Upper lobe of left lung (tissue), 6 donors: ENCODE measurements around the gene KDM1A. TPM values are rescaled to one million over a fixed set of nuclear protein-coding genes. Genes with fewer than 3 reads are reported as not detected.

ENCODE experiments used
- ATAC-seq, 2 donors: fragments of 200-7000 bp; cut with Tn5 transposase; one replicate each; pipeline ENCODE4 v1.9.1; 2022; ENCODE audit warnings: mild to moderate bottlenecking in 2 of 2, moderate library complexity in 2 of 2; ENCODE audit not compliant: low FRiP score in 2 of 2
- DNase-seq, 2 donors: peaks; one replicate each; pipeline ENCODE4 v3.0.0-alpha.2; 2019 to 2020
- H3K27ac ChIP-seq, 4 donors: fragments of 200-600 bp; sonication (generic); one replicate each; pipeline ENCODE4 v1.5.1; 2016 to 2019
- H3K27me3 ChIP-seq, 4 donors: fragments of 200-600 bp; sonication (generic); one replicate each; pipeline ENCODE4 v1.5.1; 2017 to 2019
- H3K36me3 ChIP-seq, 4 donors: fragments of 200-600 bp; sonication (generic); one replicate each; pipeline ENCODE4 v1.5.1; 2016 to 2019
- H3K4me1 ChIP-seq, 4 donors: fragments of 200-600 bp; sonication (generic); one replicate each; pipeline ENCODE4 v1.5.1; 2018 to 2019
- H3K4me3 ChIP-seq, 4 donors: fragments of 200-600 bp; sonication (generic); one replicate each; pipeline ENCODE4 v1.5.1; 2017 to 2019; ENCODE audit warnings: mild to moderate bottlenecking in 2 of 4, moderate library complexity in 1 of 4
- H3K9me3 ChIP-seq, 4 donors: fragments of 200-600 bp; sonication (generic); one replicate each; pipeline ENCODE4 v1.5.1; 2018 to 2019
- EP300 ChIP-seq, 4 donors: sonication (generic); formaldehyde crosslinking; IDR thresholded peaks; one replicate each; pipeline ENCODE4 v1.5.1; 2017; ENCODE audit warnings: antibody characterized with exemption in 4 of 4, control low read depth in 2 of 4
- POLR2A ChIP-seq, 4 donors: fragments of 450-650 bp; IDR thresholded peaks; one replicate each; pipeline ENCODE4 v1.5.1; 2016 to 2017; ENCODE audit warnings: antibody characterized with exemption in 4 of 4, mild to moderate bottlenecking in 2 of 4
- POLR2AphosphoS5 ChIP-seq, 2 donors: sonication (generic); formaldehyde crosslinking; IDR thresholded peaks; one replicate each; pipeline ENCODE4 v1.5.1; 2017; ENCODE audit warnings: antibody characterized with exemption in 2 of 2
- WGBS, 2 donors: methylation state at CpG; one replicate each; pipeline ENCODE4 v1.1.5; 2017 to 2018; 5-methylcytosine and 5-hydroxymethylcytosine counted together
- total RNA-seq, 6 donors: library from RNA; depleted of rRNA in 4 of 6; stranded (reverse); fragments of >200 nt in 4 of 6; gene quantifications; one replicate each; pipeline versions ENCODE4 v1.1.0 to v1.2.1, GENCODE V29; 2016 to 2021
- TF ChIP-seq, protein P1 (sequence below), 6 experiments: fragments of 450-650 bp in 4 of 6; fragments of 200-600 bp in 2 of 6; sonication (generic) in 2 of 6; IDR thresholded peaks; one replicate each; pipeline ENCODE4 v1.5.1; 2016 to 2019; ENCODE audit warnings: antibody characterized with exemption in 6 of 6
- donor health status: DM: no; HTN: no; CAD: no; lungs with moderate emphysema.
- donor health status: DM: no; HTN: yes; CAD: no; lungs with severe emphysema.

KDM1A gene
- total RNA-seq, 6 donors from 2014 or later, result 29.0 to 56.7 (median 42.6) TPM

DNA sequence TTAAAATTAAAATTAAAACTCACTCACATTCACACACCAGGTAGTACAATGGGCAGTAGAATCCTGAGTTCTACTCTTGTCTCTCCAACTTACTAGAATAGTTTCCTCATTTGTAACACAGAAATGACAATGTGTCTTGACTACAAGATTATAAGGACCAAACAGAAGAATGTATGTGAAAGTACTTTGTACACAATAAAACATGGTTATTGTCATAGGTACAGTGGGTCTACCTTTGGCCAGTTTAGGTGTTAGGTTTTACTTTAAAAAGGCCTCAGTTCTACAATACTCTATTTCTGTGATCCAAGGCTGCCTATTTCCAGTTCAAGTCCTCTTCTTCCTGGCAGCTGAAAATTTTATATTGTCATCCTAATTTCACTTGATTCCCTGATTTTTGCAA lies 99.1 kb downstream of the KDM1A start:
- DNase-seq, result no peak
- no peaks in the 10 kb centered on the region for H3K9me3 ChIP-seq
- no peak overlapping the region for H3K4me3 ChIP-seq
- TF ChIP-seq, protein P1, sequence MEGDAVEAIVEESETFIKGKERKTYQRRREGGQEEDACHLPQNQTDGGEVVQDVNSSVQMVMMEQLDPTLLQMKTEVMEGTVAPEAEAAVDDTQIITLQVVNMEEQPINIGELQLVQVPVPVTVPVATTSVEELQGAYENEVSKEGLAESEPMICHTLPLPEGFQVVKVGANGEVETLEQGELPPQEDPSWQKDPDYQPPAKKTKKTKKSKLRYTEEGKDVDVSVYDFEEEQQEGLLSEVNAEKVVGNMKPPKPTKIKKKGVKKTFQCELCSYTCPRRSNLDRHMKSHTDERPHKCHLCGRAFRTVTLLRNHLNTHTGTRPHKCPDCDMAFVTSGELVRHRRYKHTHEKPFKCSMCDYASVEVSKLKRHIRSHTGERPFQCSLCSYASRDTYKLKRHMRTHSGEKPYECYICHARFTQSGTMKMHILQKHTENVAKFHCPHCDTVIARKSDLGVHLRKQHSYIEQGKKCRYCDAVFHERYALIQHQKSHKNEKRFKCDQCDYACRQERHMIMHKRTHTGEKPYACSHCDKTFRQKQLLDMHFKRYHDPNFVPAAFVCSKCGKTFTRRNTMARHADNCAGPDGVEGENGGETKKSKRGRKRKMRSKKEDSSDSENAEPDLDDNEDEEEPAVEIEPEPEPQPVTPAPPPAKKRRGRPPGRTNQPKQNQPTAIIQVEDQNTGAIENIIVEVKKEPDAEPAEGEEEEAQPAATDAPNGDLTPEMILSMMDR (IDR thresholded peaks at IDR 0.05), result no peak
- TF ChIP-seq POLR2A (IDR thresholded peaks at IDR 0.05) (no peak), POLR2AphosphoS5 (IDR thresholded peaks at IDR 0.05) (no peak), EP300 (IDR thresholded peaks at IDR 0.05) (no peak)
- no peak overlapping the region for H3K27ac ChIP-seq
- H3K4me1 ChIP-seq, result peaks cover 30 to 69% (median 40%) of the 10 kb centered on the region in 4 donors
- no peaks in the 10 kb centered on the region for H3K27me3 ChIP-seq
- no peaks in the 10 kb centered on the region for H3K36me3 ChIP-seq
- ATAC-seq, result no peak

DNA sequence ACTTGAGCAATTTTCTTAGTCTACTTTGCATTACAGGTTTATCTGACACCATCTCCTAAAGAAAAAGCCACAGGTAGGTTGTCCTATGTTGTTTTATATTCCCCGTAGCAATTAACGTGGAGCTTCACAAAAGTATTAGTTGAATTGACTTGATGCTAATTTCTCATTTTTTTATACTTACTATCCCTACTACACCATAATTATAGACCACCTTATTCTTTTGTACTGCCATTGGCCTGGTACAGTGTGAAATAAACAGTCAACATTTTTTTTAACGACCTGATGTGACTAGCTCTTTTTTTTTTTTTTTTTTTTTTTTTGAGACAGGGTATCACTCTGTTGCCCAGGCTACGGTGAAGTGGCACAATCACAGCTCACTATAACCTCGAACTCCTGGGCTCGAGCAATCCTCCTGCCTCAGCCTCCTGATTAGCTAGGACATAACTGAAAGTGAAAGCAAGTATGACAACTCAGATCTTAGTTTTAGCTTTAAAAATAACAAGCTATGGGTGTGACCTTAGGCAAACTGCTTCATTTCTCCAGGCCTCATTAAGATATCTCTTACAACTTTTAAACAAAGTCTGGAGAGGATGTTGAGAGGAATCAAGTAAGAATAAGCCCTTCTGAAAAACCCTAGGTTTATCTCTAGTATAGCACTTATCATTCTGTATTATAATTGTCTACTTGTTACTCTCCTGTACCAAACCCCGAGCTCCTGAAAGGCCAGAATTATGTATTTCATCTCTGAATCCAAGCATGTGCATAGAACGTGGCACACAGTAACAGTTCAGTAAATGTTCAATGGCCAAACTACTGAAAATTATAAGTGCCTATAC lies 99.9 kb downstream of the KDM1A start:
- no peak for DNase-seq
- peak overlapping the region in 1 of 4 donors; percentile 7 for H3K4me3 ChIP-seq
- H3K27me3 ChIP-seq, result no peaks in the 10 kb centered on the region
- no peaks in the 10 kb centered on the region for H3K9me3 ChIP-seq
- TF ChIP-seq, protein P1 (IDR thresholded peaks at IDR 0.05), result no peak
- no peak for TF ChIP-seq POLR2AphosphoS5 (IDR thresholded peaks at IDR 0.05)
- TF ChIP-seq EP300 (IDR thresholded peaks at IDR 0.05), result no peak
- no peak for TF ChIP-seq POLR2A (IDR thresholded peaks at IDR 0.05)
- no peaks in the 10 kb centered on the region for H3K36me3 ChIP-seq
- H3K27ac ChIP-seq, result peak overlapping the region; percentile 1 to 54 (median 38)
- peak in 1 of 2 donors; percentile 27 for ATAC-seq
- H3K4me1 ChIP-seq, result peaks cover 29 to 62% (median 40%) of the 10 kb centered on the region in 4 donors
- WGBS, 2 donors, result 40 to 46% methylated on average over 8 of the region's 8 CpGs

DNA sequence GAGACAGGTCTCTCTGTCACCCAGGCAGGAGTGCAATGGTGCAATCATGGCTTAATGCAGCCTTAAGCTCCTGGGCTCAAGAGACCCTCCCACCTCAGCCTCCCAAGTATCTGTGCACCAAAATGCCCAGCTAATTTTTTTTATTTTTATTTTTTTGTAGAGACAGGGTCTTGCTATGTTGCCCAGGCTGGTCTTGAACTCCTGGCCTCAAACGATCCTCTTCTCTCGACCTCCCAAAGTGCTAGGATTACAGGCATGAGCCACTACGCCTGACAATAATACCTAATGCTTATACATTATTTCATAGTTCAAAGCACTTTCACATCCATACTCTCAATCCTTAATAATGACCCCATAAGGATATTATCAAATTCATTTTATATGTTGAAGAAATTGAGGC lies 101.1 kb downstream of the KDM1A start:
- no peaks in the 10 kb centered on the region for H3K36me3 ChIP-seq
- no peaks in the 10 kb centered on the region for H3K27me3 ChIP-seq
- peak overlapping the region in 1 of 4 donors; percentile 53 for H3K27ac ChIP-seq
- 94 to 96% methylated on average over 3 of the region's 3 CpGs for WGBS, 2 donors
- no peaks in the 10 kb centered on the region for H3K9me3 ChIP-seq
- no peak overlapping the region for H3K4me3 ChIP-seq
- DNase-seq (no peak), ATAC-seq (no peak)
- H3K4me1 ChIP-seq, result peaks cover 22 to 50% (median 31%) of the 10 kb centered on the region in 4 donors
- TF ChIP-seq EP300 (IDR thresholded peaks at IDR 0.05), result no peak
- TF ChIP-seq POLR2AphosphoS5 (IDR thresholded peaks at IDR 0.05), result no peak
- no peak for TF ChIP-seq POLR2A (IDR thresholded peaks at IDR 0.05)
- TF ChIP-seq, protein P1 (IDR thresholded peaks at IDR 0.05), result no peak

DNA sequence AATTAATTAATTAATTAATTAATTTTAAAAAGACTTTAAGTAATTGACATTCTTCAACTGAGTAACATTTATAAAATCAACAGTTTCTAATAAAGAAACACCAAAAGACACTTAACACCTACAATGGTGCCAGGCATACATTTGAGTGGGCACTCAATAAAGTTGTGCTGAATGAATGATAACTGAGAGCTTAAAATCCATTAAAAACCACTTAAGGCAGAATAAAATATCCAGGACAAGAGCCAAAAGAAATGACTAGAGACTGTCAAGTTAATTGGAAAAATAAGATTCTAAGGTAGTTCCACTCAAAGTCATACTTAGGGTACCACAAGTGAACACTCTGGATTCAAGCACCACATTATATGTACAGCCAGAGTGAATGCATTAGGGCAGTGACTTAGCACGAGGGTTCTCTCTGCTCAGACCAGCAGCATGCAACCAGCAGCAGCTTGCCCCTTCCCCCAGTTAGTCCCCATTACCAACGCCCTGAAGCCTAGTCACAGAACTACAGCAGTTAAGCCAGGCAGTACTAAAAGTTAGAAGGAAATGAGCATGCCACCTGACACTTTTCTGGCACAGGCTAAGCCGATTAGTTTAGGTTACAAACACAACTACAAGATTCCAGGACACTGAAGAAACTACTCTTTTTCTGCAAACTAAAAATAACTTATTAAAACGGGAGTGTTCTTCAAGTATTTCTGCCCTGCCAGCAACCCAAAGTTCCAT lies 102.9 kb downstream of the KDM1A start:
- H3K9me3 ChIP-seq, result no peaks in the 10 kb centered on the region
- H3K27ac ChIP-seq, result peak overlapping the region in 1 of 4 donors; percentile 19
- no peaks in the 10 kb centered on the region for H3K27me3 ChIP-seq
- WGBS, 2 donors, result 15 to 22% methylated on average over 4 of the region's 4 CpGs
- no peak overlapping the region for H3K4me3 ChIP-seq
- TF ChIP-seq, protein P1 (IDR thresholded peaks at IDR 0.05), result no peak
- TF ChIP-seq POLR2A (IDR thresholded peaks at IDR 0.05) (no peak), POLR2AphosphoS5 (IDR thresholded peaks at IDR 0.05) (no peak)
- ATAC-seq (peak in 1 of 2 donors; percentile 64), DNase-seq (peak in 1 of 2 donors; percentile 30)
- no peaks in the 10 kb centered on the region for H3K36me3 ChIP-seq
- H3K4me1 ChIP-seq, result peaks cover 28 to 48% (median 32%) of the 10 kb centered on the region in 4 donors
